Thoracic aorta (tissue), 2 donors: ENCODE data around the gene WDR27. TPM values are rescaled to one million over a fixed set of nuclear protein-coding genes. Genes with fewer than 3 reads are reported as not detected.

Experiments
- ATAC-seq: fragments of 150-250 bp; one replicate; pipeline ENCODE4 v1.8.0; 2017; ENCODE audit warnings: low read depth; ENCODE audit not compliant: insufficient number of reproducible peaks, low FRiP score
- DNase-seq: peaks from one replicate; pipeline ENCODE4 v3.0.0-alpha.2; 2020; ENCODE audit warnings: low spot score
- H3K27ac ChIP-seq, 2 donors: fragments of 200-600 bp; sonication (generic); 1 replicate in 1 of 2; 2 replicates in 1 of 2; pipeline ENCODE4 v1.5.1; 2016; ENCODE audit warnings: mild to moderate bottlenecking in 2 of 2, moderate library complexity in 2 of 2
- H3K27me3 ChIP-seq: fragments of 200-600 bp; sonication (generic); replicated peaks from 2 replicates; pipeline ENCODE4 v1.6.0; 2016; ENCODE audit warnings: mild to moderate bottlenecking; ENCODE audit not compliant: insufficient read depth
- H3K36me3 ChIP-seq: fragments of 200-600 bp; sonication (generic); one replicate; pipeline ENCODE4 v1.5.1; 2016
- H3K4me1 ChIP-seq, 2 donors: fragments of 200-600 bp; sonication (generic); 1 replicate in 1 of 2; 2 replicates in 1 of 2; pipeline versions ENCODE4 v1.5.1 to v1.6.0; 2016; ENCODE audit warnings: low read depth in 2 of 2, mild to moderate bottlenecking in 1 of 2; ENCODE audit not compliant: control insufficient read depth in 1 of 2
- H3K4me3 ChIP-seq: fragments of 200-600 bp; sonication (generic); 2 replicates; pipeline ENCODE4 v1.5.1; 2016; ENCODE audit warnings: mild to moderate bottlenecking
- H3K9me3 ChIP-seq: fragments of 200-600 bp; sonication (generic); 2 replicates; pipeline ENCODE4 v1.5.1; 2016
- total RNA-seq, 2 donors: library from RNA; depleted of rRNA; stranded (reverse); fragments of >200 nt; gene quantifications; one replicate each; pipeline versions ENCODE4 v1.1.0 to v1.2.3, GENCODE V29; 2016
- TF ChIP-seq, protein P1 (sequence below): fragments of 200-600 bp; sonication (generic); IDR thresholded peaks from one replicate; pipeline ENCODE4 v1.5.1; 2019; ENCODE audit warnings: antibody characterized with exemption

WDR27 gene
- total RNA-seq, 2 donors from 2014 or later, result 22.5 to 48.2 TPM

DNA sequence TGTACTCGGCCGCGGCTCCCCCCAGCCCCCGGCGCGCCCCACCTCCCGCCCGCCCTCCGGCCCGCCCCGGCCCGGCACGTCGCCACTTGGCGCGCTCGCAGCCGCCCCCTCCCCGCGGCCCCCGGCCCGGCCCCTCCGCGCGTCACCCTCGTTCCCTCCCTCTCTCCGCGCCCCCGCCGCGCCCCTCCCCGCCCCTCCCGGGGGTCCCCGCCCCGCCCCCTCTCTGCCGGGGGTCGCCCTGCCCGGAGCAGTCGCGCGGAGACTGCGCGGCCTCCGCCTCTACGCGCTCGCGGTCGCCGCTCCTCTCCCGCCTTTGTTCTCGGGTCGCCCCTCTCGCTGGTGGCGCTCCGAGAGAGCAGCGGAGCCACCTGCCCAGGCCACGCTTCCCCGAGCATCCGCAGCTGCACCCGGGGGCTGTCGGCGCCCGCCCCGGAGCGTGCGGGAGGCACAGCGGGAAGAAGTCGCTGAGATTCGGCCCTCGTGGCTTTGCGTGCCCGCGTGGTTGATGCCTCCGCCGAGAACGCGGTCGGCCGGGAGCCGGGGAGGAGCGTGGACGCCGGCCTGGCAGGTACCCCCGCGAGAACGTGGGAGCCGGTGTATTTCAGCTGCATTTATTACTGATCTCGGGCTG, 22.8 kb upstream of the WDR27 start, which contains the start of gene PHF10:
Gene PHF10 (minus strand): TSS at position 7 of the 631 bp plus-strand sequence. CDS start 569 bp downstream, outside the sequence.
- DNase-seq (no peak), ATAC-seq (no peak)
- peak within 1 kb of the TSS; percentile 94 for H3K4me3 ChIP-seq
- peaks cover 22% of the 10 kb centered on the region in 2 donors for H3K4me1 ChIP-seq
- no peaks in the 10 kb centered on the region for H3K9me3 ChIP-seq
- TF ChIP-seq, protein P1, sequence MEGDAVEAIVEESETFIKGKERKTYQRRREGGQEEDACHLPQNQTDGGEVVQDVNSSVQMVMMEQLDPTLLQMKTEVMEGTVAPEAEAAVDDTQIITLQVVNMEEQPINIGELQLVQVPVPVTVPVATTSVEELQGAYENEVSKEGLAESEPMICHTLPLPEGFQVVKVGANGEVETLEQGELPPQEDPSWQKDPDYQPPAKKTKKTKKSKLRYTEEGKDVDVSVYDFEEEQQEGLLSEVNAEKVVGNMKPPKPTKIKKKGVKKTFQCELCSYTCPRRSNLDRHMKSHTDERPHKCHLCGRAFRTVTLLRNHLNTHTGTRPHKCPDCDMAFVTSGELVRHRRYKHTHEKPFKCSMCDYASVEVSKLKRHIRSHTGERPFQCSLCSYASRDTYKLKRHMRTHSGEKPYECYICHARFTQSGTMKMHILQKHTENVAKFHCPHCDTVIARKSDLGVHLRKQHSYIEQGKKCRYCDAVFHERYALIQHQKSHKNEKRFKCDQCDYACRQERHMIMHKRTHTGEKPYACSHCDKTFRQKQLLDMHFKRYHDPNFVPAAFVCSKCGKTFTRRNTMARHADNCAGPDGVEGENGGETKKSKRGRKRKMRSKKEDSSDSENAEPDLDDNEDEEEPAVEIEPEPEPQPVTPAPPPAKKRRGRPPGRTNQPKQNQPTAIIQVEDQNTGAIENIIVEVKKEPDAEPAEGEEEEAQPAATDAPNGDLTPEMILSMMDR, result no peak
- no peaks in the 10 kb centered on the region for H3K36me3 ChIP-seq
- H3K27ac ChIP-seq, result peak within 1 kb of the TSS; percentile 86 to 89
- H3K27me3 ChIP-seq, result no peaks in the 10 kb centered on the region

GRCh38 chr6:169723991-169724493, 22.2 kb upstream of the WDR27 start:
- DNase-seq (no peak), ATAC-seq (peak; percentile 11)
- Histone ChIP-seq H3K36me3 (no peaks in the 10 kb centered on the region), H3K27me3 (no peaks in the 10 kb centered on the region), H3K27ac (peak overlapping the region in 1 of 2 donors; percentile 52), H3K4me1 (peaks cover 22% of the 10 kb centered on the region in 2 donors), H3K4me3 (peak overlapping the region; percentile 56), H3K9me3 (no peaks in the 10 kb centered on the region)
- TF ChIP-seq, protein P1, result no peak

DNA sequence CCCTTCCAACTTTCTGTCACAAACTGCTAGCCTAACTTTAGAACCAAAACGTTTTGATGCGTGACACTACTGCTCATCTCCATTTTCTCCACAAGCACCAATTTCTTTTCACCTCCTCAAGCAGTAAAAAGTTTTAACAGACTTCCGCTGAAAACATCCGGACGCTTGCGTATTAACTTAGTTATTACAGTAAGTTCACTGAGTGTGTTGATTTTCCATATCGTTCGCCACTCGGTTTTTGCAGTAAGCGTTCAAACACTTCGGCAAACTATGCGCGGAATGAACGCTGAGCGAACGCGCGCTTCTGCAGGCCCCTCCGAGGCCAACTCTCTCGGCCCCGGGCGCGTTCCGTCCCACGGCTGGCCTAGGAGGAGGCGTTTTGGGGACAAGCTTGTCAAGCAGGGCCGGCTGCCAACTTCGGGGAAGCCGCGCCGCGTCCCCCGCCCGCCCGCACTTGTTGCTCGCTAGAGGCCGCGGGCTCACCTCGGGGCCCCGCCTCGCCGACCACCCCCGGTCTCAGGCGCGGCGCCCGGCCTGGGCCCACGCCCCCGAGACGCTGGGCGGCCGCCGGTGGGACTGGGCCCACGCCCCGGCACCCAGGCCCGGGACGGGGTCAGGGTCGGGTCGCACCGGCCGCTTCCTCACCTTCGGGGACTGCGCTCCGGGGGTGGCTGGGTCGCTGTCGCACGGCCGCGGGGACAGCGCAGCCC, 21.5 kb upstream of the WDR27 start:
- Histone ChIP-seq H3K36me3 (no peaks in the 10 kb centered on the region), H3K4me3 (peak overlapping the region; percentile 89), H3K27ac (peak overlapping the region; percentile 86 to 89), H3K27me3 (no peaks in the 10 kb centered on the region), H3K4me1 (peaks cover 22% of the 10 kb centered on the region in 2 donors), H3K9me3 (no peaks in the 10 kb centered on the region)
- DNase-seq, result peak; percentile 13
- TF ChIP-seq, protein P1, result no peak
- peak; percentile 21 for ATAC-seq

DNA sequence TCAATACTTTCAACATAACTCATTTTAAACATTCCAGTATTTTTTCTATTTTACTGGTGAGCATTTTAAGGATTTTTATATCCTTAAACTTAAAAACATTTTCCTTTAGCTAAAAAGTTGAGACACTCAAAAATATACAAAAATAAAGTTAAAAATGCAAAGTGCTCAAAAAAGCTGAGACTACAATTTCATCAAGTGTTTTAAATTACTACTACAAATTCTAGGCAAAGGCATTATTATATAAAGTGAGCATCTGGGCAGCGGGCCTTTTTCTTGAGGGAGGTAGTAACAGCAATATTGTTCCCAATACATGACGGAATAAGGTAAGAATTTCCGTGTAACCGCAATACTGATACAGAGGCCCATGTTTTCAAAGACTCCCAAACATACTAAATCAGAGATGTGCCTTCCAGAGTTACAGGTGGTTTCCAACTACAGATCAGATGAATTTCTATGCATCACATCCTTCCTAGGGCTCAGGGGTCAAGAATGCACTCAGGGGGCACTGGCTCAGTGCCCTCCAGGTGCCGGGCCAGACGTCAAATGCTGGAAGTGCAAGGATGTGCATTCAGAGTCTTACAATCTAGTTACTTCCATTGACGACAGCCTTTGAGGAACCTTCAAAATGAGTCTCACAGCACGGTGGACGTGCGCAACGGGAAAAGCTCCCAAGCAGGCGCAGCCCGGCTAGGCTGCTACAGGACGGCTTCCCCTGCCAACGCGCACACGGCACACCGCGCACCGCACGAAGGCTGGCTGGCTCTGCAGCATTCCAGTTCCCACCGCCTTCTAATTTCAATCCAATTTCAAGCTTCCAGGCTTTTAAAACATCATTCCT, 20.8 kb upstream of the WDR27 start:
- H3K27ac ChIP-seq, result peak overlapping the region; percentile 86 to 89
- DNase-seq, result no peak
- H3K4me3 ChIP-seq, result peak overlapping the region; percentile 89
- H3K27me3 ChIP-seq, result no peaks in the 10 kb centered on the region
- ATAC-seq, result no peak
- no peaks in the 10 kb centered on the region for H3K9me3 ChIP-seq
- H3K4me1 ChIP-seq, result peaks cover 22% of the 10 kb centered on the region in 2 donors
- TF ChIP-seq, protein P1, result no peak
- H3K36me3 ChIP-seq, result no peaks in the 10 kb centered on the region
